22Rv1 (cell line): Measurements from ENCODE around the gene DGKI.

Experiments
- H3K27ac ChIP-seq: fragments of 450-650 bp; 2 replicates; pipeline ENCODE4 v1.5.1; 2017
- ZFX ChIP-seq: fragments of 450-650 bp; IDR thresholded peaks from 2 replicates; pipeline ENCODE4 v1.6.1; 2017; ENCODE audit warnings: antibody characterized with exemption, borderline replicate concordance
- TF ChIP-seq, protein P1 (sequence below): fragments of 450-650 bp; IDR thresholded peaks from 2 replicates; pipeline ENCODE4 v1.5.1; 2017; ENCODE audit warnings: mild to moderate bottlenecking

DGKI gene

DNA sequence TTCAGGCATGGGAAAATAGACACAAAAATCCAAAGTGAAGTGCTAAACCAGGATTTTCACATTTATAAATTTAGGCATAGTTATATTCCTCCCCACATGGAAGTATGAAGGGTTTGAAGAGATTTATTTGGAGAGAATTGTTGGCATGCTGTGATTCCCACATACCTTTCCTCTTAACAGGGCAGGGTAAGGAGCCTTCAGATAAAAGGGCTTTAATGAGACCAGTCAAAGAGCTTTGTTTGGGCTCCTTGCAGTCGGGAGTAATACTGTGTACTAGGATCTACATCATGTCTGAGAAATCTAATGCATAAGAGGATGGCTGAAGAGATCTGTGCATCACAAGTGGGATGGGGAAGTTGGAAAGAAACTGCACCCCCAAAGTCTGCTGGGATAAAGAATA is 362.4 kb downstream of the DGKI start:
- H3K27ac ChIP-seq = no peak overlapping the region
- TF ChIP-seq, protein P1, sequence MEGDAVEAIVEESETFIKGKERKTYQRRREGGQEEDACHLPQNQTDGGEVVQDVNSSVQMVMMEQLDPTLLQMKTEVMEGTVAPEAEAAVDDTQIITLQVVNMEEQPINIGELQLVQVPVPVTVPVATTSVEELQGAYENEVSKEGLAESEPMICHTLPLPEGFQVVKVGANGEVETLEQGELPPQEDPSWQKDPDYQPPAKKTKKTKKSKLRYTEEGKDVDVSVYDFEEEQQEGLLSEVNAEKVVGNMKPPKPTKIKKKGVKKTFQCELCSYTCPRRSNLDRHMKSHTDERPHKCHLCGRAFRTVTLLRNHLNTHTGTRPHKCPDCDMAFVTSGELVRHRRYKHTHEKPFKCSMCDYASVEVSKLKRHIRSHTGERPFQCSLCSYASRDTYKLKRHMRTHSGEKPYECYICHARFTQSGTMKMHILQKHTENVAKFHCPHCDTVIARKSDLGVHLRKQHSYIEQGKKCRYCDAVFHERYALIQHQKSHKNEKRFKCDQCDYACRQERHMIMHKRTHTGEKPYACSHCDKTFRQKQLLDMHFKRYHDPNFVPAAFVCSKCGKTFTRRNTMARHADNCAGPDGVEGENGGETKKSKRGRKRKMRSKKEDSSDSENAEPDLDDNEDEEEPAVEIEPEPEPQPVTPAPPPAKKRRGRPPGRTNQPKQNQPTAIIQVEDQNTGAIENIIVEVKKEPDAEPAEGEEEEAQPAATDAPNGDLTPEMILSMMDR = no peak

DNA sequence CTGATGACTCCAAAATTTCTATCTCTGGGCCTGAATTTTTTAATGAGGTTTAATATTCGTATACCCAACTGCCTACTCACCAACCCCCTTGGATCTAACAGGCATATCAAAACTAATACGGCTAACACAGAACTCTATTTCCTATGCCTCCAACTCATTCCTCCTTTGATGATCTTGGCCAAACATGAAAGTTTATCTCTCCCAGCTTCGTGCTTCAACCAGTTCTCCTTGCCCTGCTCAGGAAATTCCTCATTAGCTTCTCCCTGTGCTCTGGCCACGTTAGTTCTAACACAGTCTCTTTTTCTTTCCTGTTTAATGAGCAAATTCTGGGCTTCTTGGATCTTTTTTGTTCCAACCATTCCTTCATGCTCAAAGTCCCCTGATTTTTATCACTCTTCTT is 364.3 kb downstream of the DGKI start:
- no peak for TF ChIP-seq ZFX
- TF ChIP-seq, protein P1 = no peak
- H3K27ac ChIP-seq = no peak overlapping the region

DNA sequence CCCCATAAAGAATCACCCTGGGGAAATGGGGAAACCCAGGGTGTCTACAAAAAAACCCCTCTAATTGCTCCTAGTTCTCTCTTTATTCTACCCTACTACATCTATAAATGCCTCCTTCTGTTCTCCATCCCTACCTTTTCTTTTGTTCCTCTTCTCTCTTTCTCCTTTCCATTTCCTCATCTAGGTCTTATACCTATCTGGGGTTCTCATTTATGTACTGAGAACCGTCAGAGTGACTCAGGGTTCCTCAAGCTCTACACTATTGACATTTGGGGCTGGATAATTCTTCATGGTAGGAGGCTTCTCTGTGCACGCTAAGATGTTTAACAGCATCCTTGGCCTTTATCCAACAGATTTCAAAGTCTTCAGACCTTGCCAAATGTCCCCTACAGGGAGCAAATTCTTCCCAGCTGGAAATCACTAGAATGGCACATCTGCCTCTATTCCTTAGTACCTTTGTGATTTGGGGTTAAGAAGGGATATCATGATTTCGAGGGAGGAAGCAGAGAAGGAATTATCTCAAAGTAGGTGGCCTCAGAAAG is 365.9 kb downstream of the DGKI start:
- no peak overlapping the region for H3K27ac ChIP-seq
- no peak for TF ChIP-seq ZFX
- TF ChIP-seq, protein P1 = no peak

GRCh38 chr7:137480401-137480800 is 366.4 kb downstream of the DGKI start:
- no peak overlapping the region for H3K27ac ChIP-seq
- TF ChIP-seq ZFX = no peak
- TF ChIP-seq, protein P1 = no peak

GRCh38 chr7:137476937-137477336 is 369.8 kb downstream of the DGKI start:
- no peak for TF ChIP-seq ZFX
- TF ChIP-seq, protein P1 = no peak
- H3K27ac ChIP-seq = no peak overlapping the region

DNA sequence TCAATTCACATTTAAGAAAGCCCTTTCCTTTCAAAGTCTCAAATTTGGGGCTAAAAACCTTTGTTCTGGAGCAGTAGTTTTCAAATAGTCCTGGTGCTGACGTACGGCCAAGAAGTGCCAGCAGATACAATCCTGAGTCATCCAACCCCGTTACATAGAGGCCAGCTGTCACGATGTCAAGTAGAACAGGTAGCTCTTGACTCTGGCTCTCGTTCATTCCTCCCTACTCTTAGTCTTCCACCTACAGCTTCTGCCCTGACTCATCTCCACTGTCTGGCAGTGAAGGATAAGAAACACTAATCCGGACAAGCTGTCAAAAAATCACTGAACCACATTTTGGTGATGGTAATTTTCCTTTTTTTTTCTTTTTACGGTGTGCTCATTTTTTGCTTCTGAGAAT is 370.8 kb downstream of the DGKI start:
- TF ChIP-seq, protein P1 = no peak

DNA sequence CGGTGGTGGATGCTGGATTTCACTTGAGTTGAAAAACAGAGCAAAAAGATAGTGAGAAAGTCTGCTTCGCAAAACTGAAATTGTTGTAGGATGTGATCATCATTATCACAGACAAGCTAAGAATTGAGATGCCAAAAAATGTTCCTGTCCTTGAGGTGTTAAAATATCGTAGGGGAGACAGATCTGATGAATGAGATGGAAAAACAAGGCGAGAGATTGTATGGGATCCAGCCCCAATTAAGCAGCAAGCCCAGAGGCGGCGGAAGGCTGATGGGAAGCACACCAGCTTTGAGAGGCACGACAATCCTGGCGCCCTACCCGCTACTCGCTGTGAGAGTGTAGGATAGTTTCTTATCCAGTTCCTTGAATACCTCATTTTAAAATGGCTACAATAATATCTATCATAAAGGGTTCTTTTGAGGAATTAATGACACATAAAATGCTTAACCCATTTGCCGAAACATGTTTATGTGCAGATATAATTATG is 372.2 kb downstream of the DGKI start:
- TF ChIP-seq, protein P1 = no peak
- no peak overlapping the region for H3K27ac ChIP-seq

More for the DNA sequence above, 370.8 kb downstream of the DGKI start:
- no peak overlapping the region for H3K27ac ChIP-seq
